ENCODE measurements around the gene TMBIM1. TPM values are rescaled to one million over a fixed set of nuclear protein-coding genes. Genes with fewer than 3 reads are reported as not detected.

The TMBIM1 gene
- total and polyA plus RNA-seq, 2 donors (not counting 3 experiments of a cell fraction or from before 2014, with no cell fraction given), result 141 to 229 TPM

DNA sequence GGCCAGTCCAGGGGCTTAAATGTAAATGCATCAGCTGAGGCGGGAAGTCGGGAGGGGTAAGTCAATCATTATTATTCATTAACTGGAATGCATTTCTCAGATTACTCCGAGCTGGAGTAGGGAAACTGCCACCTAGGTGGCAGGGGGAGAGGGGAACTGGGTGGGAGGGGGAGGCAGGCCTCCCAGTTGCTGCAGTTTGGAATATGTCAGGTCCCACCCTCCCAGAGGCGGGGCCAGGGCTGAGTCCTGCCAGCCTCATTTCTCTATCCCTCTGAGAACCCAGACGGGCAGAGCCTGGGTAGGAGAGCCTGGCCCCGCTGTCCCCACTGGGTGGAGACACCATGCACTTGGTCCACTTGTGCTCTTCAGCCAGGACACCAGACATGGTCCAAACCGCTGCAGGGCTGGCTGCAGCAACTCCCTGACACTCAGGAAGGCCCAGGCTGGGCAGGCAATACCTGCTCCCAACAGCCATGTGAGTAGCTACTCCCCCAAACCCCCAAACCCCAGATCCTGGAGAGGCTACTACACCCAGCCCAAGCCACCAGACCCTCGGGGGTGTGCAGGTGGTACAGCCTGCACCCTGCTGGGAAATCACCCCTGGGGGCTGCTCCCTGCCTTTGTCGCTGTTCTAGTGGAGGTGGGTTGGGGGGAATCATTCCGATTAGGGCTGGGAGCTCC is 31.4 kb downstream of the TMBIM1 start, which contains the start of gene GPBAR1:
Gene GPBAR1, plus strand, starts transcription at position 274 of the 681 bp plus-strand sequence. CDS start 1,710 bp downstream, outside the sequence.
- H3K9ac ChIP-seq (replicated peaks; ENCODE audit: extremely low read depth, insufficient read depth, low read length), result no peak within 1 kb of the TSS
- no peaks in the 10 kb centered on the region for H3K79me2 ChIP-seq (ENCODE audit: control insufficient read depth, insufficient read depth, low read length)
- H4K20me1 ChIP-seq (replicated peaks; ENCODE audit: control insufficient read depth, extremely low read depth, insufficient read depth, low read length), result no peaks in the 10 kb centered on the region
- DNase-seq (ENCODE audit: low read depth, low spot score), result no peak
- H3K4me2 ChIP-seq (ENCODE audit: insufficient read depth, low read length), result no peak within 1 kb of the TSS
- POLR2A ChIA-PET, result interaction anchor here (1.1 kb wide), 1 partner anchor 9 kb away, joined by 3 read pairs; the partner anchor contains the start of genes AAMP and PNKD
- H3K27me3 ChIP-seq (ENCODE audit: control insufficient read depth in 2 of 2, insufficient read depth in 2 of 2, low read length in 2 of 2), result no peaks in the 10 kb centered on the region
- H3K36me3 ChIP-seq (ENCODE audit: control insufficient read depth in 2 of 2, extremely low read depth in 1 of 2, insufficient read depth in 2 of 2, low read length in 2 of 2), result peaks cover under 1 to 22% of the 10 kb centered on the region in 2 experiments
- no peaks in the 10 kb centered on the region for H3K9me1 ChIP-seq (replicated peaks; ENCODE audit: control insufficient read depth, extremely low read depth, insufficient read depth, low read length)
- no TSS peak for BruUV-seq (replicated peaks)
- H2AFZ ChIP-seq (ENCODE audit: low read depth, low read length), result no peak within 1 kb of the TSS
- FAIRE-seq, result no peak
- H3K4me3 ChIP-seq (replicated peaks in 1 of 3; ENCODE audit: insufficient read depth in 1 of 3, low read depth in 1 of 3, low read length in 3 of 3), result no peak within 1 kb of the TSS
- no peak within 1 kb of the TSS for H3K27ac ChIP-seq (ENCODE audit: insufficient read depth, low read depth, low read length)
- dilution Hi-C loops (cut with MboI; ENCODE audit: extremely low pct_ligation_motif_present, low sequenced_read_pairs) (no loop called here), intact Hi-C loops (cut with micrococcal nuclease) (no loop called here)
- peaks cover 17% of the 10 kb centered on the region for H3K4me1 ChIP-seq (ENCODE audit: control insufficient read depth, extremely low read depth, insufficient read depth, low read length)
- H3K9me3 ChIP-seq (replicated peaks; ENCODE audit: control insufficient read depth, insufficient read depth, low read length), result no peaks in the 10 kb centered on the region
- CTCF ChIA-PET, result interaction anchor here (1.4 kb wide), 1 partner anchor 9 kb away, joined by 7 read pairs; the partner anchor contains the start of genes AAMP and PNKD
- TF ChIP-seq POLR2A (IDR thresholded peaks at IDR 0.05; ENCODE audit: low read depth, low read length), result no peak
- TF ChIP-seq MYC (IDR thresholded peaks at IDR 0.05; ENCODE audit: low read depth, low read length), result no peak
- TF ChIP-seq, protein P1, sequence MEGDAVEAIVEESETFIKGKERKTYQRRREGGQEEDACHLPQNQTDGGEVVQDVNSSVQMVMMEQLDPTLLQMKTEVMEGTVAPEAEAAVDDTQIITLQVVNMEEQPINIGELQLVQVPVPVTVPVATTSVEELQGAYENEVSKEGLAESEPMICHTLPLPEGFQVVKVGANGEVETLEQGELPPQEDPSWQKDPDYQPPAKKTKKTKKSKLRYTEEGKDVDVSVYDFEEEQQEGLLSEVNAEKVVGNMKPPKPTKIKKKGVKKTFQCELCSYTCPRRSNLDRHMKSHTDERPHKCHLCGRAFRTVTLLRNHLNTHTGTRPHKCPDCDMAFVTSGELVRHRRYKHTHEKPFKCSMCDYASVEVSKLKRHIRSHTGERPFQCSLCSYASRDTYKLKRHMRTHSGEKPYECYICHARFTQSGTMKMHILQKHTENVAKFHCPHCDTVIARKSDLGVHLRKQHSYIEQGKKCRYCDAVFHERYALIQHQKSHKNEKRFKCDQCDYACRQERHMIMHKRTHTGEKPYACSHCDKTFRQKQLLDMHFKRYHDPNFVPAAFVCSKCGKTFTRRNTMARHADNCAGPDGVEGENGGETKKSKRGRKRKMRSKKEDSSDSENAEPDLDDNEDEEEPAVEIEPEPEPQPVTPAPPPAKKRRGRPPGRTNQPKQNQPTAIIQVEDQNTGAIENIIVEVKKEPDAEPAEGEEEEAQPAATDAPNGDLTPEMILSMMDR (IDR thresholded peaks at IDR 0.05; ENCODE audit: extremely low read depth in 1 of 2, insufficient read depth in 1 of 2, low read depth in 1 of 2, low read length in 2 of 2), result no peak
- no peak for TF ChIP-seq EZH2 (IDR thresholded peaks at IDR 0.05; ENCODE audit: borderline replicate concordance, low read depth, low read length, severe bottlenecking)
- no peak for TF ChIP-seq JUN (IDR thresholded peaks at IDR 0.05; ENCODE audit: borderline replicate concordance, insufficient read depth, insufficient read length, low read depth)
- no peak for TF ChIP-seq POLR2AphosphoS5 (IDR thresholded peaks at IDR 0.05; ENCODE audit: insufficient read depth, low read depth, low read length)
- no peak for TF ChIP-seq FOS (IDR thresholded peaks at IDR 0.05; ENCODE audit: borderline replicate concordance, insufficient read depth, low read length)
- TF ChIP-seq, protein P2, sequence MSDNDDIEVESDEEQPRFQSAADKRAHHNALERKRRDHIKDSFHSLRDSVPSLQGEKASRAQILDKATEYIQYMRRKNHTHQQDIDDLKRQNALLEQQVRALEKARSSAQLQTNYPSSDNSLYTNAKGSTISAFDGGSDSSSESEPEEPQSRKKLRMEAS (IDR thresholded peaks at IDR 0.05; ENCODE audit: insufficient read depth, insufficient read length), result no peak
- no peak for TF ChIP-seq GATA2 (IDR thresholded peaks at IDR 0.05; ENCODE audit: insufficient read depth, insufficient read length, low read depth, low read length)
